CD4-positive, alpha-beta T cell treated with Interleukin-1 beta for 1 hour (primary cell): ENCODE data around the gene HES1.
A peak's percentile ranks its signal among the peaks of the same experiment; 100 is the strongest.
"Not testable (repeated sequence)": the region's sequence is repeated elsewhere in the genome, so short reads cannot be mapped to it uniquely, and the experiment has no call there.

ENCODE experiments used
- DNase-seq, 2 donors: peaks; one replicate each; pipeline ENCODE4 v3.0.0-alpha.2; 2020 to 2022

HES1 gene

DNA sequence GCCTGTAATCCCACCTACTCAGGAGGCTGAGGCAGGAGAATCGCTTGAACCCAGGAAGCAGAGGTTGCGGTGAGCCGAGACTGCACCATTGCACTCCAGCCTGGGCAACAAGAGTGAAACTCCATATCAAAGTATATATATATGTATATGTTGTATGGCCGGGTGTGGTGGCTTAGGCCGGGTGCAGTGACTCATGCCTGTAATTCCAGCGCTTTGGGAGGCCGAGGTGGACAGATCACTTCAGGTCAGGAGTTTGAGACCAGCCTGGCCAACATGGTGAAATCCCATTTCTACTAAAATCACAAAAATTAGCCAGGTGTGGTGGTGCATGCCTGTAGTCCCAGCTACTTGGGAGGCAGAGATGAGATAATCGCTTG is 7.0 kb upstream of the HES1 start:
- DNase-seq: not testable (repeated sequence)

DNA sequence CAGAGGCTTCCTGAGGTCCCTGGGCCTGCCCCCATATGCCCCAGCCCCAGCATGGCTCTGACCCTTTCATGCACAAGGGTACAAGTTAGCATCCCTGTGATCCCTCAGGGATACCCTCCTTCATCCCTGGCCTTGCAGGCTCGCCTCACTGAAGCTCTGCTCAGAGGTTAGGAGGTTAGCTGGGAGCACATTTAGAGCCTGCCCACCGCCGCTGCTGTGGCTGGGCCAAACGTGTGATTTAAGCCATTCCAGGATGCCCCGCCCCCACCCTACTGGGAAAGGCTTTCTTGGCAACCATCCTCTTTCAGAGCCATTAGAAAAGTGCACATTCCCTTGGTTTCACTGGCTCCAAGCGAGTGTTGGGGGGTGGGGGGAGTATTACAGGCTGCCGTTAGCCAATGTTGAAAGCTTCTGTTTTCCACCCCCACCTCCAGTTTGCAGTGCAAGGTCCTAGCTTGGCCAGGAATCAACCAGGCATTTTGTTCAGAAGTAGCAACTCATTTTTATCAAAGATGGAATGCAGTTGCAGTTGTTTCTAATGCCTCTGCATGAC is 6.3 kb upstream of the HES1 start:
- DNase-seq: no peak

- DNase-seq: no peak
Observed at GRCh38 chr3:194130188-194130587, 5.8 kb upstream of the HES1 start.

GRCh38 chr3:194130807-194131589 is 5.0 kb upstream of the HES1 start:
- peak; percentile 15 to 56 for DNase-seq

DNA sequence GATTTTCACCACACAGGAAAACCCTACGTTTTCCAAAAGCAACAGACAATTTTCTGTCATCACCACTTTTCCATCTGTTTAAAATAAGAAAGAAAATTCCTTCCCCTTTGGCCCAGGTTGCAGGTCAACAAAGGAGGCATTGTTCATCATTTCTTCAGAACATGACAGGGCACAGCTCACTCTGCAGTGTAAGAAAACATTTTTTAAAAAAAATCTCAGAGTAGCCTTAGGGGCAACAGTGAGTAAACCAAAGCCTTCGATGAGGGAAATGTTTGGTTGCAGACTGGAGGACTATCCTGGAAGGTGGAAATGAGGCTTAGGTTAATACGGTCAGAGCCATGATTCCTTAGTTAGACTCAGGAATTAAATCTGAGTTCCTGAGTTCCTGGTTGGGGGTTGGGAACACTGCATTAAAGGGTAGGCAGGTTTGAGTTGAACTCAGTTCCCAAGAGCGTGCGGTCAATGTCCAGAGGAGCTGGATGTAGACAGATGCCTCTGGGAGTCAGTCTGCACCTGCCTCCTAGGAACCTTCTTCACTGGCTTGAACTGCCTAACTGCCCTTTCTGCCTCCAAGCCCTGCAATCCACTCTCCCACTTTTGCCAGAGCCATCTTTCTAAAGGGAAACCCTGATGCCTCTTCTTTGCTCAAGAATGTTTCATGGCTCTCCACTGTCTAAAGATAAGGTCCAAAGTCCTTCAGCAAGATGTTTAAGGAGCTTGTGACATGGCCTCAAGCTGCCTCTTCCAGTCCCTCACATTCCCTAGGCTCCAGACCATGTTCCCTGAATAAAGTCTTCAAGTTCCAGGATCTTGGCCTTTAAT is 3.3 kb upstream of the HES1 start:
- DNase-seq: no peak

DNA sequence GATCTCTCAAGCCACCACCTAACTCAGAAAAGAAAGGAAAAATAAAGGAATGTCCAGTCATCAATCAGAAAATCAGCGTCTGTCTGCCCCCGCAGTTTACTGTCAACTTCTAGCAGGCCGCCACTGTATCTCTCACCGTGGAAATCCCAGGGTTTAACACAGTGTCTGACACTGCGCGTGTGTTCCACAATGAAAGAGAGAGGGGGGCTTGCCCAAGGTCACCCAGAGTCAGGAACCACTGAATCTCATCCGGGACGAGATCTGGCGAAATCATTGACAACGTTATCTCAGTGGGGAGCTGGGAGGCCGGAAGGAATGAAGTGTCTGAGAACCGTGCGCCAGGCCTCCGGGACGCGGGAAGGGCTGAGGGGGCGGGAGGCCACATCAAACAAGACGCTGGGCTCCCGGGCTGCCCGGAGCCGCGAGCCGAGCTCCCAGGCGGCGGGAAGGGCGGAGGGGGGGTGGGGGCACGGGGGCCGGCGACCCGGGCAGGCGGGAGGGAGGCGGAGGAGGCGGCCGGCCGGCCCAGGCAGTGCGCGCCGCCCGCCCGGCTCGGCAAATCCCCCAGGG is 2.2 kb upstream of the HES1 start:
- DNase-seq: no peak

DNA sequence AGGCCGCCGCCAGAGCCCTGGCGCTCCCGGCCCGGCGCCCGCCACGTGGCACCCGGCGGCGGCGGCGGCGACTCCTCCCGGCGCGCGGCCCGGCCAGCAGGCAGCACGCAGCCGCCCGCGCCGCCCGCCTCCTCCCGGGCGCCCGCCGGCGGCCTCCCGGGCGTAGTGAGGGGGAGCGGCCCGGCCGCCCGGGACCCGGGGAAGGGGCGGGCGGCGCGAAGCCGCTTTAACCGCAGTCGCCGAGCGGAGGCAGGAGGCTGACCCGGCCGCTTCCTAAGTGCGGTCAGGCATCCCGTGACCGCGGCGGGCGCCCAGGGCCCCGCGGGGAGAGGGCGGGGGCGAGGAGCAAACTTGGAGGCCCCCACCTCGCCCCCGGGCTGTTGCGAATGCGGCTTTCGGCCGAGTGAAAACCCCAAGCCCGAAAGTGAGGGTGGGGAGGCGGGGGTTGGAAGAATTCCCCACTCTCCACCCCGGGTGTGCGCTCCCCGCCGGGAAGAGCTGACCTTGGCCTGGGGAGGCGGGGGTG is 1.7 kb upstream of the HES1 start:
- peak; percentile 49 to 62 for DNase-seq

- peak; percentile 78 to 89 for DNase-seq
Observed at GRCh38 chr3:194134757-194135515, 1.0 kb upstream of the HES1 start.

- no peak for DNase-seq
Observed at GRCh38 chr3:194135516-194135805, 487 bp upstream of the HES1 start.

DNA sequence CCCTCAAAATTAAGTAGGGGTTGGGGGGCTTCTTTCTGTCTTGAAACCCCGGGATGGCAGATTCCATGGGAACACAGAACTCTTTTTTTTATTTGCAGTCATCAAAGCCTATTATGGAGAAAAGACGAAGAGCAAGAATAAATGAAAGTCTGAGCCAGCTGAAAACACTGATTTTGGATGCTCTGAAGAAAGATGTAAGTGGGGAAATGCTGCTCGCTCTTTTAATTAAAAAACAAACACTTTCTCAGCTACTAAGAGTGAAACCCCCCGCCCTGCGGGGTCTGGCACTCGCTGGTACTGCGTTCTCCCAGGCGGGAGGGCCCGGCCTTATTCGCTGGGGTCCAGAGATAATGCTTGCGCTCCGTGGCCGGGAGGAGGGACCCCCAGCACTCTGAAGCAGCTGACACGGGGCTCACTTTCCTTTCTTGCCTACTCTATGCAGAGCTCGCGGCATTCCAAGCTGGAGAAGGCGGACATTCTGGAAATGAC is 615 bp downstream of the HES1 start:
- DNase-seq: no peak

DNA sequence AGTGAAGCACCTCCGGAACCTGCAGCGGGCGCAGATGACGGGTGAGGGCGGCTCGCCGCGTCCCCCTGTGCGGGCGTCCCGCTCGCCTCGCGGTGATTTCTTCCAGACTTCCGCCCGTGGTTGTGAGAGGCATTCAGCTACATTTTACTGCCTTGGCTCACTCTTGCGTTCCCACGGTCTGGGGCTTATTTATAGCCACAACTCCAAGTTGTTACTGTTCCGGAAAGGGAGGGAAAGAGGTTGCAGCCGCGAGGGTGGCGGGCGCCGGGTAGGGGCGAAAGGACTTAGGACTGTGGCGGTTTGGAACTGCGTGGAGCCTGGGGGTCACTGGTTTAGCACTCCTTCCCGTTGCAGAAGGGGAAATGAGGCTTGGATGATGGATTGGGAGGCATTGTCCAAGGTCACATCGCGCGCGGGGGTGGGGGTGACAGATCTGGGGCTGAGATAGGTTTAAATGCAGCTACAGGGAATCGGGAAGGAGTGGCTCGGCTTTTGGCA is 1.1 kb downstream of the HES1 start:
- peak; percentile 13 to 16 for DNase-seq

GRCh38 chr3:194137506-194138474 is 1.8 kb downstream of the HES1 start:
- DNase-seq: peak; percentile 44 to 71

DNA sequence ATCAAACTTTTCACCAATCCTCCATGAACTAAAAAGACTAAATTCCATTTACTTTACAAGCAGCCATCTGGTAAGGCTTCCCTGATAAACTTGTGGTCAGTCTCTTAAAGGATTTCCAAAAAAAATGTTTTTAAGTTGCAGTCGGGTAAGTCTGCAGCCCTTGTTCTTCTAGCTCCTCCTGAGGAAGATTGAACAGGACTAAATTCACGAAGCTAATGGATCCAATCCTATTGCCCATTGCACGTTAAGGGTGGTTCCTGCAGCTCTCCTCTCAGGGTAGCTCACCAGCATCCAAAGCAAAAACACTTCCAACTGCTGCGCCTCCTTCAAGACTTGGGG is 2.8 kb downstream of the HES1 start:
- DNase-seq: no peak

DNA sequence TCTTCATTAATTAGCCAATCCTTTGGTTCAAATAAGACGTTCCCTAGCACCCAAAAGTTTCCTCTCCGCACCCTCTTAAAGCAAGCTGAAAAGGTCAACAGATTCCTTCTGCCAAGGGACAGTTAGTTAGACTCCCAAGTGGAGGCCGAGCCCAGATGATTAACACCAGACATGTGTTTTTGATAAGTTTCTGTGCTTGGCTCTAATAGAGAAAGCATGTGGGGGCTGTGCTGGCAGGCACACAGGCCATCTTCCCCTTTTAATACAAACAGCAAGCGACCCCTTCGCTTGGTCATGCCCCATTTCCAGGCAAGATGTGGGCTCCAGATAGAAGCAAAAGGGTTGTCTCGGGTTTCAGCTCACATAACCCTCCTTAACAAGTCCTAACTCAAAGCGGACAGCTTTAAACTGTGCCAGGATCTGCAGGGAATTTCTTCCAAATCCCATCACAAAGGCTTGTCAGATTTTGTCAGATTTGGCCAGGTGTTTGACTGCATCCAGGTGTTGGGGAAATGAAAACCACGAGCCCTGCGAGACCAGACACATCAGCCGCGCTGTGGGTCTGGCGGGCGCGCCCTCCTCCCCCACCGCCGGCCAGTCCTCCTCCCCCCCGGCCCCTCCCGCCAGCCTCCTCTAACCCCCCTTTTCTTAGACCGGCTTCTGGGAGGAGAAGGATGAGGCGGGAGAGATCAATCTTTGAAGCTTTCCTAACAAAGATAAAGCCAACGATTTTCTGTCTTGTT is 3.3 kb downstream of the HES1 start:
- DNase-seq: no peak

GRCh38 chr3:194139814-194140391 is 4.0 kb downstream of the HES1 start:
- DNase-seq: no peak

- DNase-seq: no peak
Observed at GRCh38 chr3:194140520-194141414, 4.8 kb downstream of the HES1 start.

GRCh38 chr3:194141415-194142155 is 5.6 kb downstream of the HES1 start:
- DNase-seq: peak; percentile 33 to 54
